Activated naive CD4-positive, alpha-beta T cell treated with anti-CD3 and anti-CD28 coated beads, Interleukin-2, amount 50 U/mL, for 16 hours (primary cell): ENCODE measurements around the gene MPI.
A peak's percentile ranks its signal among the peaks of the same experiment; 100 is the strongest.

ENCODE experiments used
- DNase-seq: peaks from one replicate; pipeline ENCODE4 v3.0.0-alpha.2; 2020

Gene MPI, protein sequence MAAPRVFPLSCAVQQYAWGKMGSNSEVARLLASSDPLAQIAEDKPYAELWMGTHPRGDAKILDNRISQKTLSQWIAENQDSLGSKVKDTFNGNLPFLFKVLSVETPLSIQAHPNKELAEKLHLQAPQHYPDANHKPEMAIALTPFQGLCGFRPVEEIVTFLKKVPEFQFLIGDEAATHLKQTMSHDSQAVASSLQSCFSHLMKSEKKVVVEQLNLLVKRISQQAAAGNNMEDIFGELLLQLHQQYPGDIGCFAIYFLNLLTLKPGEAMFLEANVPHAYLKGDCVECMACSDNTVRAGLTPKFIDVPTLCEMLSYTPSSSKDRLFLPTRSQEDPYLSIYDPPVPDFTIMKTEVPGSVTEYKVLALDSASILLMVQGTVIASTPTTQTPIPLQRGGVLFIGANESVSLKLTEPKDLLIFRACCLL

DNA sequence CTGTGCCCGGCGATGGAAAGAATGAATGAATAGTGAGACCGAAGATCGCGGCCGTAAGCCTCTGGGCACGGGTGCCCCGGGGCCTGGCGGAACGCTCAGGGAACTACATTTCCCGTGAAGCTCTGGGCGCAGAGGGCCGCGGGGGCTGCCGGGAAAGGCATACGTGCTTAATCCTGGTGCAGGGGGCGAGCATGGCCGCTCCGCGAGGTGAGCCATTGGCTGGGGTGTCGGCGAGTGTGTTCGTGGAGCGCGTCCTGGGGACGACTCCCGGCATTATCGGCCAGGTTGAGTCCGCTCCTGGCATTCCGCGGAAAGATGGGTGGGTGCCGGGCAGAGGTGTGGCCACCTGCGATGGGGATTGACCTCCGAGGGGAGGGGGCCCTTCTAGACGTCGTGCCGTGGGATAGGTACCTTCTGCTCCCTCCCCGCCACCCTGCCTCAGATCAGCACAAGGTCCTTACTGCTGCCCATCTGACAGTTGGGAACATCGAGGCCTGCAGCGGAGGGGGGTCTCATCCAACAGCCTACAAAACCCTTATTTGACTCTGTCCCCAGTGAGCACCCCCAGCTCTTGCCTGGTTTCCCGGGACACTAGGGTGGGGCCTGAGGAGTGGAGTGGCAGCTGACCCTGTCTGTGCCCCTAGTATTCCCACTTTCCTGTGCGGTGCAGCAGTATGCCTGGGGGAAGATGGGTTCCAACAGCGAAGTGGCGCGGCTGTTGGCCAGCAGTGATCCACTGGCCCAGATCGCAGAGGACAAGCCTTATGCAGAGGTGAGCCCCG, at the start of gene MPI:
Gene MPI, plus strand, starts transcription at position 160 of the 782 bp plus-strand sequence. Its CDS starts 32 bp downstream, at position 192.
- peak; percentile 88 for DNase-seq

DNA sequence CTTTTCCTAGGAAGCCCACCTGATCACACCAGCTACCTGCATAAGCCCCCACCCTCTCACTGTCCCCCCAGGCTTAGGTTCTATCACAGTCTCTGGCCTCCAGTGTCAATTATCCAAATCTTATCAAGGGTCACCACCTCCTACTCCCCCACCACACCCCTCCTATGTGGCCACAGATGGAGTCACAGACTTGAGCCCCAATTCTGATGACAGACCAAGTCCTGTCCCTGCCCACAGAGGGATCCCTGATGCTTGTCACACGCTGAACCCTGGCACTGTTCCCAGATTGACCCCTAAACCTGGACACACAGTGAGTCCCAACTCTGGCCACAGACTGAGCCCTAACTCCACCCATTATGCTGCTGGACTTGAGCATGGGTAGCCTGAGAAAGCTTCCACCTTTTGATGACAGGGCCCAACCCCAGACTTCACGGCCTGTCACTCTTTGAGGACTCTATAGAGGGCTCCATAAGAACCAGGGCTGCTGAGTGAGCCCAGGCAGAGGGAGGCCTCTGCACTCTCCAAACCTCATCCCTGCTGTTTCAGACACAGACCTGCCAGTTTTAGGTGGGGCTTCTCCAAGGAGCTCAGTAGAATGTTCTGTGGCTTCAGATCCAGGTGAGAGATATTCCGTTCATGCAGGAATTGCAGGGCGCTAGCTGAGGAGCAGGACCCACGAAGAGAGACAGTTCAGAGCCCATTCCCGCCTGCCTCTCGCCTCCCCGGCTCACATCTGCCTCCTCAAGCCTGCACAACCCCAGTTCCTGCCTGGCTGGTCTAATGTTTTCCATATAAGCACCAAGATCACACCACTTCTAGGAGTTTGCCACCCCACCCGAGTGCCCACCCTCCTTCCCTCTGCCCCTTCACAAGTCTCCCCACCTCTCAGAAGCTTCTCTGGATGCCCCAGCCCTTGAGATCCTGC, 48.7 kb upstream of the MPI start:
- no peak for DNase-seq

- no peak for DNase-seq
Measured at GRCh38 chr15:74841891-74842373, 47.9 kb upstream of the MPI start.

- peak; percentile 94 for DNase-seq
Measured at GRCh38 chr15:74842581-74843444, 47.0 kb upstream of the MPI start, which contains the start of gene ULK3. ULK3 (minus strand) TSS chr15:74843156; CDS start chr15:74843105, 51 bp downstream.

- DNase-seq = no peak
Measured at GRCh38 chr15:74843445-74843828, 46.4 kb upstream of the MPI start.

GRCh38 chr15:74843891-74844299, 45.9 kb upstream of the MPI start:
- no peak for DNase-seq

GRCh38 chr15:74844319-74845207, 45.3 kb upstream of the MPI start:
- DNase-seq = no peak

- DNase-seq = peak; percentile 62
Measured at GRCh38 chr15:74845208-74845568, 44.7 kb upstream of the MPI start.

DNA sequence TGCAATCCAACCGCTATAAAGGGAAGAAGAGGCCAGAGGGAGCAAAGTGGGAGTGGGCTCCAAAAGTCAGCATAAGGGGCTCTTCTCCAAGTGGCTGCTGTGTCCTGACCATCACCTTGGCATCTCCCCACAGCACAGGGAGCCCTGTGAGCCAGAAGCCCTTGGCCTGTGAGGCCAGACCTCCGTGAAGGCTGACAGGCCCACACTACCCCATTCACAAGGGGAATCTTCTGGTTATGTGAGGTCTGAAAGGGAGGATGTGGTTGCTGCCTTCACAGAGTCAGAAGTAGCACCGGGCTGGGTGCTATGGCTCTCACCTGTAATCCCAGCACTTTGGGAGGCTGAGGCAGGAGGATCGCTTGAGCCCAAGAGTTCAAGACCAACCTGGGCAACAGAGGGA, 44.3 kb upstream of the MPI start:
- DNase-seq = no peak

- no peak for DNase-seq
Measured at GRCh38 chr15:74847432-74847831, 42.4 kb upstream of the MPI start.

- no peak for DNase-seq
Measured at GRCh38 chr15:74850393-74850792, 39.4 kb upstream of the MPI start.

DNA sequence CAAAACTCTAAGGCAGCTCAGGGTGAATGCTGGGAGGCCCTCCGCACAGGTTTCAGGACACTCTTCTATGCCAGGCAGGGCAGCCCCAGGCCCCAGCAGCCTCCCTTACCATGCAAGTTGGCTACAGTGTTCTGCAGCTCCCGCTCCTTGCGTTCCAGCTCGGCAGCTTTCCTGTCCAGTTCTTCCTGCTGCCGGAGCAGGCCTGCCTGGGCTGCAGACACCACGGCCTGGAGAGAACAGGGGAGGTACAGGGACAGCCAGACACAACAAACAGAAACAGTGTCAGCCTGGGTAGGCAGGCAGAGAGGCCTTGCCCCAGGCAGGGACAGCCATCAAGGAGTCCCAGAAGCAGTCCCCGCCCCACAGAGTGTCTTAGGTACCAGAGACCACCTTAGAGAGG, 37.9 kb upstream of the MPI start:
- DNase-seq = no peak

DNA sequence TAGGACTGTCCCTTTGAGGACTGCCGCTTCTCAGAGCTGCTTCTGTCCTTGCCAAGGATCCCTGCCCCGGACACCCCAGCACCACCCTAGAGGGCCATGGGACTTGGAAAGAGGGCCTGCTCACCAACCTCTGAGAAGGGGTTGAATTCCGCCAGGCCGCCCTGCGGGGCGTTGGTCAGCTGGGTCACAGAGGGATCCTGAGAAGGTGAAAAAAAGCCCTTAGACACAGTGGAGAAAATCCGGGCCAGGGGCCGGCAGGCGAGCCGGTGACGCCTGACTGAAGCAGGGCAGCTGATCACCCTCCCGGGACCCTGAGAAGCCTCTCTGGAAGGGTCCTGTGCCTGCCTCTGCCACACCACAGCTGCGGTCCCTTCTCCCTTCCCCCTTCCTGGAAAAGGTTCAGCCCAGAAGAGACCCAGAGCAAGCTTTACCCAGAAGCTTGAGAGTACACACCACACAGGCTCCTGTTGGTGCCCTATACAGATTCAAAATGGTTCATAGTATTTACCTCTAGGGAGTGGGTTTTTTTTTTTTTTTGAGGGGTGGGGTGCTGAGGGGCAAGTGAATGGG, 35.3 kb upstream of the MPI start:
- DNase-seq = no peak

DNA sequence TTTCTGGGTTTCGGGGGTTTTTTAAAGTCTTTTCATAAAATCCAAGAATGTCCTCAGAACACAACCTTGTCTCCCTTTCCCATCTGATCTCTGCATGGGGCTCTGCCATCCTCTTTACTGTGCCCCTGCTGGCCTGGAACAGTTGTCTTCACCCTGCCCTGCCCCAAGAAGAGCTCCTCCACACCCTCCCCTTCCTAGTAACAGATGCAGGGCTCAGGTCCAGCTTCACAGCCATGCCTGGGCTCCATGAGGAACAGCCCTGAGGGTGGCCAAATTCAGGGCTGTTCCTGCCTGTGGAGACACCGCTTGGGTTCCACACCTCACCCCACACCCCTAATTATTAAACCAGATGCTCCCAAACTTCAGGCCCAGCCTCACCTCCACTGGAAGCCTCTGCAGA, 34.0 kb upstream of the MPI start:
- DNase-seq = no peak

DNA sequence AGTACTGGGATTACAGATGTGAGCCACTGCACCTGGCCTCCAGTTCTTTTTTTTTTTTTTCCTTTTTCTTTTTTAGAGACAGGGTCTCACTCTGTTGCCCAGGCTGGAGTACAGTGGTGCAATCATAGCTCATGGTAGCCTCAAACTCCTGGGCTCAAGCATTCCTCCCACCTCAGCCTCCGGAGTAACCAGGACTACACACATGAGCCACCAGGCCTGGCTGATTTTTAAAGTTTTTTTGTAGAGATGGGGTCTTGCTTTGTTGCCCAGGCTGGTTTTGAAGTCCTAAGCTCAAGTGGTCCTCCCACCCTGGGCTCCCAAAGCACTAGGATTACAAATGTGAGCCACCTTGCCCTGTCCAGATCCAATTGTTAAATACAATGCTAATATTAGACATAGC, 33.3 kb upstream of the MPI start:
- DNase-seq = no peak

GRCh38 chr15:74857082-74857655, 32.7 kb upstream of the MPI start:
- DNase-seq = no peak

DNA sequence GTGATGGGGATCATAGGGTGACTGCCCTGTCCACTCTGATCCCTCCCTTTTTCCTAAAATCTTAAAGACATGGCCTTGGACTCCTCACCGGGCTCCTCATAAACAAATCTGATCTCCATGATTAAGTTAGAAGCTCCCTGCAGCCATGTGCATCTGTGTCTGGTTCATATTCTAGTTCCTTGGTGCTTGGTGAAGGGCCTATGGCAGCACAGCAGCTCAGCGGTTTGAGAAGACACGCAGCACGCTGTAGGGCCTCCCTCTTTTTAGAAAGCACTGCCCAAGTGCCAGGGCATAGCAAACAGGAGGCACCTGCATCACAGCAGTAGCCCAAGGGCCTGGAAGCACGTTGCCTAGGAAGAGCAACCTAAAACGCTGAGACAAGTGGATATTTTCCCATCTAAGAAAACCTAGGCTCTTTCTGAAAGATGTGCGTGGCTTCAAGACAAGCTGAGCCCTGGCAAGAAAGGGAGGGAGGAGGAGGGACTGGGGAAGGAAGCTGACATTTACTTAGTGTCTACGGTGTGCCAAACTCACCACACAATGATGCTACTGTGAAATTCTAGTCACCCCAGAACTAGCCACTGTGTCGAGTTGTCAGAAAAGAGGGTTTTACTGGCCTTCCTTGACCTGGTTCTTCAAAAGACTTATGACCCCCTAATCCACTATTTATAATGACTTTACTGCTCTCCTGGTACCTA, 32.0 kb upstream of the MPI start:
- DNase-seq = no peak

- no peak for DNase-seq
Measured at GRCh38 chr15:74858369-74858740, 31.5 kb upstream of the MPI start.
